Astrocyte (in vitro differentiated cells and primary cell): ENCODE measurements around the gene ENOX2. TPM values are rescaled to one million over a fixed set of nuclear protein-coding genes. Genes with fewer than 3 reads are reported as not detected.
"Not testable (repeated sequence)": the region's sequence is repeated elsewhere in the genome, so short reads cannot be mapped to it uniquely, and the experiment has no call there.

Source experiments
- DNase-seq: peaks from one replicate; pipeline ENCODE4 v3.0.0-alpha.2; 2010; ENCODE audit warnings: low read depth
- FAIRE-seq: peaks from 2 replicates; lab custom pipeline; 2011; peaks lifted over from hg19 to GRCh38; lab: Jason Lieb, UNC
- H2AFZ ChIP-seq: 2 replicates; pipeline ENCODE4 v1.6.0; 2012; ENCODE audit warnings: low read depth, low read length, inconsistent platforms
- H3K27ac ChIP-seq: 2 replicates; pipeline ENCODE4 v1.5.1; 2011; ENCODE audit warnings: low read depth, low read length, inconsistent platforms
- H3K27me3 ChIP-seq: 2 replicates; pipeline ENCODE4 v1.6.0; 2011; ENCODE audit warnings: low read length, inconsistent platforms; ENCODE audit not compliant: insufficient read depth
- H3K36me3 ChIP-seq: 2 replicates; pipeline ENCODE4 v1.5.1; 2011; ENCODE audit warnings: low read length, inconsistent platforms; ENCODE audit not compliant: insufficient read depth
- H3K4me1 ChIP-seq: 2 replicates; pipeline ENCODE4 v1.5.1; 2011; ENCODE audit warnings: low read length, inconsistent platforms; ENCODE audit not compliant: insufficient read depth
- H3K4me2 ChIP-seq: 2 replicates; pipeline ENCODE4 v1.6.0; 2012; ENCODE audit warnings: low read length, inconsistent platforms
- H3K4me3 ChIP-seq: 2 replicates; pipeline ENCODE4 v1.5.1; 2011; ENCODE audit warnings: low read depth, mild to moderate bottlenecking, low read length, inconsistent platforms; ENCODE audit not compliant: insufficient read depth
- H3K79me2 ChIP-seq: 2 replicates; pipeline ENCODE4 v1.6.0; 2012; ENCODE audit warnings: mild to moderate bottlenecking, low read length, inconsistent platforms; ENCODE audit not compliant: insufficient read depth
- H3K9ac ChIP-seq: 2 replicates; pipeline ENCODE4 v1.6.0; 2012; ENCODE audit warnings: mild to moderate bottlenecking, low read length, inconsistent platforms
- H3K9me3 ChIP-seq: 2 replicates; pipeline ENCODE4 v1.5.1; 2012; ENCODE audit warnings: low read depth, mild to moderate bottlenecking, low read length, inconsistent platforms; ENCODE audit not compliant: insufficient read depth
- H4K20me1 ChIP-seq: 2 replicates; pipeline ENCODE4 v1.6.0; 2012; ENCODE audit warnings: low read length, inconsistent platforms; ENCODE audit not compliant: insufficient read depth
- H3K27ac Mint-ChIP-seq: one replicate; pipeline ENCODE4 v1.8.0; 2021; ENCODE audit warnings: mild to moderate bottlenecking, mixed read lengths; ENCODE audit not compliant: unreplicated experiment
- H3K27me3 Mint-ChIP-seq: one replicate; pipeline ENCODE4 v1.8.0; 2021; ENCODE audit warnings: low read depth, mixed read lengths; ENCODE audit not compliant: unreplicated experiment
- H3K36me3 Mint-ChIP-seq: one replicate; pipeline ENCODE4 v1.8.0; 2021; ENCODE audit warnings: low read depth, mixed read lengths; ENCODE audit not compliant: unreplicated experiment
- H3K4me1 Mint-ChIP-seq: one replicate; pipeline ENCODE4 v1.8.0; 2021; ENCODE audit warnings: low read depth, mixed read lengths; ENCODE audit not compliant: unreplicated experiment
- H3K4me3 Mint-ChIP-seq: one replicate; pipeline ENCODE4 v1.8.0; 2021; ENCODE audit warnings: mild to moderate bottlenecking, moderate library complexity, mixed read lengths; ENCODE audit not compliant: unreplicated experiment
- H3K9me3 Mint-ChIP-seq: one replicate; pipeline ENCODE4 v1.8.0; 2021; ENCODE audit warnings: mild to moderate bottlenecking, mixed read lengths; ENCODE audit not compliant: unreplicated experiment
- CTCF ChIP-seq: IDR thresholded peaks from 2 replicates; pipeline ENCODE4 v1.5.1; 2011; ENCODE audit warnings: low read depth, mild to moderate bottlenecking, inconsistent platforms, low read length, moderate library complexity; ENCODE audit not compliant: insufficient read depth
- EZH2 ChIP-seq: IDR thresholded peaks from 2 replicates; pipeline ENCODE4 v1.6.1; 2012; ENCODE audit warnings: mild to moderate bottlenecking, low read length, inconsistent platforms; ENCODE audit not compliant: insufficient read depth
- total RNA-seq: library from RNA; stranded (reverse); gene quantifications from 2 replicates; pipeline ENCODE4 v1.2.1, GENCODE V29; 2021

The ENOX2 gene
- total RNA-seq, 1 donor from 2014 or later: 9.4 TPM

GRCh38 chrX:130799393-130799792 lies 103.6 kb downstream of the ENOX2 start:
- DNase-seq (peak; percentile 36), FAIRE-seq (no peak)
- Mint-ChIP-seq H3K27ac (no peak overlapping the region), H3K4me3 (no peak overlapping the region), H3K27me3 (no peaks in the 10 kb centered on the region), H3K36me3 (no peaks in the 10 kb centered on the region), H3K4me1 (peaks cover 1% of the 10 kb centered on the region), H3K9me3 (no peaks in the 10 kb centered on the region)
- Histone ChIP-seq H3K79me2 (no peaks in the 10 kb centered on the region), H3K4me3 (no peak overlapping the region), H3K9ac (no peak overlapping the region), H2AFZ (no peak overlapping the region), H4K20me1 (no peaks in the 10 kb centered on the region), H3K27me3 (no peaks in the 10 kb centered on the region), H3K36me3 (no peaks in the 10 kb centered on the region), H3K4me2 (no peak overlapping the region), H3K4me1 (no peaks in the 10 kb centered on the region), H3K9me3 (no peaks in the 10 kb centered on the region), H3K27ac (no peak overlapping the region)
- no peak for TF ChIP-seq CTCF
- TF ChIP-seq EZH2: no peak

- Mint-ChIP-seq H3K9me3 (no peaks in the 10 kb centered on the region), H3K27ac (no peak overlapping the region), H3K27me3 (no peaks in the 10 kb centered on the region), H3K4me3 (no peak overlapping the region), H3K36me3 (no peaks in the 10 kb centered on the region), H3K4me1 (peaks cover 8% of the 10 kb centered on the region)
- FAIRE-seq (peak; percentile 55), DNase-seq (no peak)
- Histone ChIP-seq H4K20me1 (no peaks in the 10 kb centered on the region), H3K36me3 (no peaks in the 10 kb centered on the region), H3K9ac (no peak overlapping the region), H3K4me2 (no peak overlapping the region), H3K27me3 (no peaks in the 10 kb centered on the region), H3K4me3 (no peak overlapping the region), H3K4me1 (no peaks in the 10 kb centered on the region), H3K9me3 (no peaks in the 10 kb centered on the region), H3K27ac (no peak overlapping the region), H2AFZ (no peak overlapping the region), H3K79me2 (no peaks in the 10 kb centered on the region)
- TF ChIP-seq CTCF (no peak), EZH2 (no peak)
These were observed 109.0 kb downstream of the ENOX2 start for GRCh38 chrX:130793975-130794374.

- peak; percentile 96 for FAIRE-seq
- not testable (repeated sequence) for DNase-seq, H3K27ac Mint-ChIP-seq, H3K4me2 ChIP-seq, H3K36me3 ChIP-seq, H3K79me2 ChIP-seq, H3K4me1 ChIP-seq, H3K9me3 Mint-ChIP-seq, H3K27me3 Mint-ChIP-seq, H3K36me3 Mint-ChIP-seq, H3K27ac ChIP-seq, H3K9me3 ChIP-seq, H2AFZ ChIP-seq, H3K4me3 Mint-ChIP-seq, H4K20me1 ChIP-seq, H3K4me3 ChIP-seq, H3K9ac ChIP-seq, H3K27me3 ChIP-seq
- H3K4me1 Mint-ChIP-seq: peaks cover 11% of the 10 kb centered on the region
These were observed 111.1 kb downstream of the ENOX2 start for GRCh38 chrX:130791870-130792269.
